ENCODE measurements around the gene KDM5B. TPM values are rescaled to one million over a fixed set of nuclear protein-coding genes. Genes with fewer than 3 reads are reported as not detected.

Gene KDM5B
- total and polyA plus RNA-seq, 2 of the 8 experiments (the other 6 are each of a cell fraction or from before 2014, with no cell fraction given), result 73.3 to 210 TPM

DNA sequence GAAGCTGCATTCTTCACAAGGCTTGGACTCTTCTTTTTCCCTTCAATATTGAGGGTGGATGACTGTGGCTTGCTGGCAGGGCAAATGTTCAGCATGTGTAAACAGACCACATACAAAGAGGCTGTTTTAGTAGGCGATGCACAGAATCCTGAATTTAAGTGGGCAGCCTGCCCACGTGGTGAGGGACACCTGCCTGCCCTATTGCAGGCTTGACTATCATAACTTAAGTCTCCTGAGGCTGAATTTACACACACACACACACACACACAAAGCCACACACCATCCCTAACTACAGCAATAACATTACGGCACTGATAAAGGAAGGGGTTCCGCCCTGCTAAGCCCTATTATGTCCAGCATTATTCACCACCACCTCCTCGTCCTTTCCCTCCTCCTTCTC, 113.9 kb downstream of the KDM5B start:
- POLR2A ChIA-PET (ENCODE audit: partially characterized antibody), result no interaction called here
- 78% methylated on average over 5 of the region's 5 CpGs; no CpG with 5 or more reads in 1 of the 2 experiments for WGBS, 2 experiments (ENCODE audit: extremely low coverage in 1 of 2, insufficient coverage in 1 of 2, insufficient read length in 1 of 2, insufficient replicate concordance in 2 of 2, low coverage in 1 of 2, low lambda C conversion rate in 2 of 2, missing lambda C conversion rate in 1 of 2)
- Histone ChIP-seq H3K23me2 (ENCODE audit: low read depth, low read length) (no peaks in the 10 kb centered on the region; the same call in 1 of the 2 replicates), H3K9ac (replicated peaks in 1 of 4; ENCODE audit: extremely low read depth in 1 of 4, low read depth in 3 of 4, low read length in 3 of 4) (no peak overlapping the region), H3K4ac (replicated peaks; ENCODE audit: insufficient read length, low read depth, low read length) (no peak overlapping the region), H3K27me3 (replicated peaks in 1 of 4; ENCODE audit: control insufficient read depth in 3 of 4, extremely low read depth in 1 of 4, insufficient read depth in 3 of 4, low read length in 3 of 4) (0 out of 7 replicates have a peak, but pooled peaks cover 0 to 3% (median 0%) of the 10 kb centered on the region in 4 experiments), H3K4me1 (replicated peaks in 1 of 4; ENCODE audit: control insufficient read depth in 3 of 4, insufficient read depth in 4 of 4, low read length in 3 of 4) (peaks cover 0 to 2% (median 0%) of the 10 kb centered on the region in 4 experiments; a peak in 1 of 7 replicates), H2BK15ac (ENCODE audit: low read length) (no peak overlapping the region), H3K18ac (ENCODE audit: extremely low read depth, low read length) (no peak overlapping the region), H3K4me3 (ENCODE audit: extremely low read depth in 1 of 4, insufficient read depth in 2 of 4, low read depth in 3 of 4, low read length in 4 of 4) (no peak overlapping the region), H4K8ac (ENCODE audit: extremely low read depth, insufficient read depth, low read length) (no peak overlapping the region), H2BK12ac (ENCODE audit: low read depth, low read length) (no peak overlapping the region), H2BK20ac (ENCODE audit: low read length) (no peak overlapping the region), H3K56ac (replicated peaks; ENCODE audit: insufficient read length, low read depth, low read length) (no peak overlapping the region), H4K20me1 (replicated peaks in 1 of 2; ENCODE audit: control insufficient read depth in 1 of 2, insufficient read depth in 2 of 2, low read length in 2 of 2) (peaks cover 4 to 17% of the 10 kb centered on the region in 2 experiments), H3K36me3 (ENCODE audit: control insufficient read depth in 2 of 4, insufficient read depth in 4 of 4, low read length in 3 of 4) (no peaks in the 10 kb centered on the region), H3K23ac (ENCODE audit: insufficient read length) (no peak overlapping the region), H2BK5ac (ENCODE audit: low read depth, low read length) (no peak overlapping the region), H2AK5ac (ENCODE audit: low read depth, low read length) (no peak overlapping the region), H4K91ac (replicated peaks; ENCODE audit: insufficient read length, low read length) (no peak overlapping the region), H2BK120ac (replicated peaks; ENCODE audit: low read depth, low read length) (no peak overlapping the region), H3K9me3 (ENCODE audit: insufficient read depth in 2 of 2, low read depth in 1 of 2, low read length in 1 of 2) (no peaks in the 10 kb centered on the region), H2AFZ (ENCODE audit: low read length) (no peak overlapping the region), H3K79me1 (ENCODE audit: low read depth, low read length) (no peaks in the 10 kb centered on the region), H3K14ac (ENCODE audit: insufficient read length) (no peak overlapping the region), H3K4me2 (ENCODE audit: insufficient read depth in 1 of 2, low read depth in 2 of 2, low read length in 2 of 2) (no peak overlapping the region), H4K5ac (ENCODE audit: insufficient read length, low read depth, low read length) (no peak overlapping the region), H3K27ac (ENCODE audit: low read depth, low read length) (no peak overlapping the region), H3K79me2 (ENCODE audit: control insufficient read depth in 1 of 2, insufficient read depth in 2 of 2, low read length in 2 of 2) (no peaks in the 10 kb centered on the region; a peak in 1 of 4 replicates)
- CTCF ChIA-PET (ENCODE audit: partially characterized antibody), result interaction anchor here (0.5 kb wide), 1 partner anchor 233 kb away, joined by 3 read pairs; no protein-coding TSS in a partner anchor
- no peak for FAIRE-seq
- no peak for DNase-seq (ENCODE audit: low read depth in 1 of 2, low spot score in 2 of 2)
- TF ChIP-seq EZH2 (IDR thresholded peaks at IDR 0.05; ENCODE audit: low read depth, low read length, severe bottlenecking) (no peak), HDAC2 (IDR thresholded peaks at IDR 0.05; ENCODE audit: borderline replicate concordance in 1 of 2, low read depth in 2 of 2, low read length in 2 of 2) (no peak), MAFK (IDR thresholded peaks at IDR 0.05; ENCODE audit: low read depth, low read length) (no peak), KDM1A (IDR thresholded peaks at IDR 0.05; ENCODE audit: borderline replicate concordance, low read length) (no peak), KDM5A (IDR thresholded peaks at IDR 0.05; ENCODE audit: low read length) (no peak)

Data from H1 (cell line).